GM12801 (cell line): ENCODE results near the gene NOVA1.

ENCODE experiments used
- TF ChIP-seq, protein P1 (sequence below): IDR thresholded peaks from one replicate; pipeline ENCODE4 v1.5.1; 2011; ENCODE audit warnings: control low read depth; ENCODE audit not compliant: insufficient read length; ENCODE audit errors: extremely low read depth

The NOVA1 gene, protein sequence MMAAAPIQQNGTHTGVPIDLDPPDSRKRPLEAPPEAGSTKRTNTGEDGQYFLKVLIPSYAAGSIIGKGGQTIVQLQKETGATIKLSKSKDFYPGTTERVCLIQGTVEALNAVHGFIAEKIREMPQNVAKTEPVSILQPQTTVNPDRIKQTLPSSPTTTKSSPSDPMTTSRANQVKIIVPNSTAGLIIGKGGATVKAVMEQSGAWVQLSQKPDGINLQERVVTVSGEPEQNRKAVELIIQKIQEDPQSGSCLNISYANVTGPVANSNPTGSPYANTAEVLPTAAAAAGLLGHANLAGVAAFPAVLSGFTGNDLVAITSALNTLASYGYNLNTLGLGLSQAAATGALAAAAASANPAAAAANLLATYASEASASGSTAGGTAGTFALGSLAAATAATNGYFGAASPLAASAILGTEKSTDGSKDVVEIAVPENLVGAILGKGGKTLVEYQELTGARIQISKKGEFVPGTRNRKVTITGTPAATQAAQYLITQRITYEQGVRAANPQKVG

DNA sequence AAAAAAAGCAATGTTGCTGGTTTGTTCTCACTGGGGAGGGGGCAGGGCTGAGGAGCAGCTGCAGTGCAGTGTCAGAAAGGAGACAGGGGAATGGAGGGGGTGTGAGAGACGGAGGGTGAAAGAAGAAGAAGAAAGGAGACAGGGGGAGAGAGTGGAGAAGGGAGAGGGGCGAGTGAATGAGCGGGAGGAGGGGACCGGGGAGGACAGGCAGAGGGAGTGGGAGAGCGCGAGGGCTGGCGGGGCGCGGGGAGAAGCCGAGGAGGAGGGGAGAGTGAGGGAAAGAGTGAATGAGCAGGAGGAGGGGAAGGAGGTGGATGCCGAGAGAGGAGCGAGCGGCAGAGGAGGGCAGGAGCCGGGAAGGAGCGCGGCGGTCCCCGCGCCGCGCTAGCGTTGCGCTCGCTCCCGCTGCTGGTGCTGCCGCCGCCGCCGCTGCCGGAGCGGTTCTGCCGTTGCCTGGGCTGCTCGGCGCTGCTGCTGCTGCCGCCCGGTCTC, at the start of gene NOVA1:
Gene NOVA1, minus strand, starts transcription at position 445 of the 492 bp plus-strand sequence. CDS start 597 bp downstream, outside the sequence.
- TF ChIP-seq, protein P1, sequence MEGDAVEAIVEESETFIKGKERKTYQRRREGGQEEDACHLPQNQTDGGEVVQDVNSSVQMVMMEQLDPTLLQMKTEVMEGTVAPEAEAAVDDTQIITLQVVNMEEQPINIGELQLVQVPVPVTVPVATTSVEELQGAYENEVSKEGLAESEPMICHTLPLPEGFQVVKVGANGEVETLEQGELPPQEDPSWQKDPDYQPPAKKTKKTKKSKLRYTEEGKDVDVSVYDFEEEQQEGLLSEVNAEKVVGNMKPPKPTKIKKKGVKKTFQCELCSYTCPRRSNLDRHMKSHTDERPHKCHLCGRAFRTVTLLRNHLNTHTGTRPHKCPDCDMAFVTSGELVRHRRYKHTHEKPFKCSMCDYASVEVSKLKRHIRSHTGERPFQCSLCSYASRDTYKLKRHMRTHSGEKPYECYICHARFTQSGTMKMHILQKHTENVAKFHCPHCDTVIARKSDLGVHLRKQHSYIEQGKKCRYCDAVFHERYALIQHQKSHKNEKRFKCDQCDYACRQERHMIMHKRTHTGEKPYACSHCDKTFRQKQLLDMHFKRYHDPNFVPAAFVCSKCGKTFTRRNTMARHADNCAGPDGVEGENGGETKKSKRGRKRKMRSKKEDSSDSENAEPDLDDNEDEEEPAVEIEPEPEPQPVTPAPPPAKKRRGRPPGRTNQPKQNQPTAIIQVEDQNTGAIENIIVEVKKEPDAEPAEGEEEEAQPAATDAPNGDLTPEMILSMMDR: no peak

DNA sequence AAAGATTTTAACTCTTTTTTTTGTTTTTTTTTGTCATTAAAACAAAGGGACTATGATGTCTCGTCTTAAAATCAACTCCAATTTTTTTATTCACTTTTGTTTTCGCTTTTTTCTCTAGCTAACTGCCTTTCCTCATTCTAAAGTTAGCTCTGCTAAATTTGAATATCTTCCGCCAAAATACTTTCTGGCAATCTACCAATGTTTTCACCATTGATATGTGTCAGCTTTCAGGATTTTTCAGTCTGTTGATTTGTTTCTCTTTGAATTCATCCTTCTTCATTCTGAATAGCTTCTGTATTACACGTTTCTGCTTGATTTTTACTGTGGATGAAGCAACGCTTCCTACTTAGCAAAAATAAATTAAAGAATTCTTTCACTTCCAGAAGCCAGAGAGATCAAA, 38.7 kb upstream of the NOVA1 start:
- TF ChIP-seq, protein P1: no peak

DNA sequence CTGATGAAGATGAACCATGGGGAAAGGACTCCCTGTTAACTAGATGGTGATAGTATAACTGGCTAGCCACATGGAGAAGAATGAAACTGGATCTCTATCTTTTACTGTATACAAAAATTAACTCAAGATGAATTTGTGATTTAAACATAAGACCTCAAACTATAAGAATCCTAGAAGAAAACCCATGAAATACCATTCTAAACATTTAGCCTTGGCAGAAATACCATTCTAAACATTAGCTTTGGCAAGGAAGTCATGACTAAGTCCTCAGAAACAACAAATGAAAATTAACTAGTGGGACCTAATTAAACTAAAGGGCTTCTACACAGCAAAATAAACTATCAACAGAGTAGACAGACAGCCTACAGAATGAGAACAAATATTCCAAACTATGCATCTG, 28.4 kb upstream of the NOVA1 start:
- TF ChIP-seq, protein P1: no peak

DNA sequence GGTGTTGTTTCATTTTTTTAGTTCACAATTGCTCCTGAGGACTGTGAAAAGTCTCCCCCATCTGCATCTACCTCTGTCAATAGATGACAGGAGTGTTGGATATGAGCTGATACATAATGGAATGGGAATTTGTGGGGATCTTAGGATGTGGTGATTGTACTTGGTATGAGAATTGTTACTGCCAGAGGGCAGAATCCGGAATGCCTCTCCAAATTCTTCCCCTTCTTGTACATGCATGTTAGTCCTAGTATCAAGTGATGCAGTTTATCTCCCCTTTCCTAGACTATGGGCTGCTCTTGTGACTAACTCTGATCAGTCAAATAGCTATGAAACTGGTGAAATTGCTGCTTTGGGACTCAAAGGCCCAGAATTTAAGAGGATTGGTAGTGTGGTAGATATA, 24.8 kb upstream of the NOVA1 start:
- TF ChIP-seq, protein P1: no peak

DNA sequence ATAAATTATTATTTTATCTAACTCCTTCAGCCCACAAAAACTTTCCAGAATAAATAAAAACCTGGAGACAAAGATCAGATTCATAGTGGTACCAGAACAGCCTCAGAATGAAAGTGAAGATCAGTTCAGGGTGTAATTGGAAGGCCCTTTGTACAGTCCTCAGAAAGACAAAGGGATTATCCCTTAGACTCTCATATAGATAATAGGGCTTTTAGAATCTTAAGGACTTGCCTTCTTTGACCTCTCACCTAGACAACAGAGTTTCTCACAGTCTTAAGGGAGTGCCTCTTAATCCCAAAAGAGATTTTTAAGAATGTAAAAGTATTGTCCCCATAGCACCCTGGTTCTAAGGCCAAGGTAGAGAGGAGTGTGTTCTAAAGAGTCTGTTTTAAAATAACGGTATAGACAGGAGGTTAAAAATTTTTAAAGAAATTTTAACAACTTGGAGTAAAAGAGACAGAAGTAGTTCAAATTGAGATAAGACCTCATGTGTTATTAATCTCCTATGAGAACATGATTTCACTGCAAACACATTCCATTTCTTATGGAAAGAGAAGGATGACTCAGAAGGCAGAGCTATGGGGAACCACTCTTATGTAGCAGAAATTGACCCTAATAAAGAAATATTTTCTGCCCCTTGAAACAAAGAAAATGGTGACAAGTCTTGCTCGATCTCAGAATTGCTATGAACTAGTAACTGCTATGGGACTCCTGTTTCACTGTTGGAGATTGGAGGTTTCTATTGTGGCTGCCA, 24.2 kb upstream of the NOVA1 start:
- TF ChIP-seq, protein P1: no peak

DNA sequence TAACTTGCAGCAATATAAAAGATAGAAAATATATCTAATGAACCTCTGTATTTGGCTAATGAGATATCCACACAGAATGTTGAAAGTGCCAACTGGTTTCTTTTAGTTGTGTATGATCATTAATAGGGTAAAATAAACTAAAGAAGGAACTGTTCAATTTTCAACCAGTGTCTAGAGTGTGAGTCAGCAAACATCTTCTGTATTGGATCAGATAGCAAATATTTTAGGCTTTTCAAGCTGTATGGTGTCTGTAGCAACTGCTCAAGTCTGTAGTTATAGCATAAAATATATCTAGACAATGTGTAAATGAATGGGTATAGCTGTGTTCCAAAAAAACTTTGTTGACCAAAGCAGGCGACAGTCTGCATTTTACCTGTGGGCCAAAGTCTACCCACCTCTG, 23.5 kb upstream of the NOVA1 start:
- TF ChIP-seq, protein P1: no peak

DNA sequence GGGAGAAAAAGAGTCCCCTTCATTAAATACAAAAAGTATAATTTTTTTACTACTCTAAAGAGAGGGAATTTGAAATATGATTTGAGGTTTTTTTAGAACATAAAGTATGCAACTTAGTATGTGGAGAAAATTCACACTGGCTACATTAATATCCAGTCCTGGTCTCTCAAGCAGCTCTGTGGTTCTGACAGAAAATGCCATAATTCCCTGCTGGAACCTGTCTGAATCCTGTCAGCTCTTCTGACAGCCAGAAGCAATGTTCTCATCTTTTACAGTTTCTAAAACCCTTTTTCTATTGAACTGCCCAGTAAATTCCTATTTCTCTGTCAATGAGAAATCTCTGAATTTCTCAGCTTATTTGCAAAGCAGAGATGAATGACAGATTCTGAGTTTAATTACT, 13.4 kb upstream of the NOVA1 start:
- TF ChIP-seq, protein P1: no peak
